LHCN-M2 (cell line): Measurements from ENCODE around the gene SYT4. TPM values are rescaled to one million over a fixed set of nuclear protein-coding genes. Genes with fewer than 3 reads are reported as not detected.
"Not testable (repeated sequence)": the region's sequence is repeated elsewhere in the genome, so short reads cannot be mapped to it uniquely, and the experiment has no call there.

Experiments used
- DNase-seq: peaks from one replicate; pipeline ENCODE4 v3.0.0-alpha.2; 2012; ENCODE audit warnings: low read depth
- polyA plus RNA-seq: library from polyadenylated mRNA; unstranded; fragments of >200 nt; gene quantifications from one replicate; pipeline ENCODE4 v1.2.1, GENCODE V29; 2012; ENCODE audit warnings: missing spikeins
- total RNA-seq: library from RNA; depleted of rRNA; stranded (reverse); fragments of >200 nt; gene quantifications from 2 replicates; pipeline ENCODE4 v1.2.3, GENCODE V29; 2014; rRNA removed

SYT4 gene
- total RNA-seq: not detected in 2 replicates
- polyA plus RNA-seq: not detected

GRCh38 chr18:43277164-43277600 is at the start of gene SYT4:
TSS of gene SYT4 (minus strand) at chr18:43277490. CDS start at chr18:43277281, 209 bp downstream.
- DNase-seq: peak; percentile 43

DNA sequence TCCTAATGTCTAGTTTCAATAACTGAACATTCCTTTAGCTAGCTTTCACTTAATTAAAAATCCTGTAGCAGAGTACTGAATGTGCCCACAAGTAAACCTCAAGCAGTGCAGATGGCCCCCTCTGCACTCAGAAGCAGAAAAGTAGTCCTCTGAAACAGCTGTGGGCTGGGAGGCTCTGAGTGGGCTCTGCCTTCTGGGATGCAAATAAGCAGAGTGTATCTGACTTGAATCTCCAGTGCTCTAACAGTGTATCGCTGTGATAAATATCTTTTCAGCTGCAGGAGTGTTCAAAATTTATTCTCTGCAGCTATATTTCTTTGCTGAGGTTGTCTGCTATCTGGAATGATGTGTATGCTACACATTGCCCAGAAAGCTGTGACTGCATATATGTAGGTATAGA is 44.8 kb upstream of the SYT4 start:
- no peak for DNase-seq

- DNase-seq: no peak
Measured at GRCh38 chr18:43314941-43315340, 37.7 kb upstream of the SYT4 start.

- DNase-seq: peak; percentile 48
Measured at GRCh38 chr18:43312891-43313290, 35.6 kb upstream of the SYT4 start.

GRCh38 chr18:43310239-43310638 is 32.9 kb upstream of the SYT4 start:
- no peak for DNase-seq

DNA sequence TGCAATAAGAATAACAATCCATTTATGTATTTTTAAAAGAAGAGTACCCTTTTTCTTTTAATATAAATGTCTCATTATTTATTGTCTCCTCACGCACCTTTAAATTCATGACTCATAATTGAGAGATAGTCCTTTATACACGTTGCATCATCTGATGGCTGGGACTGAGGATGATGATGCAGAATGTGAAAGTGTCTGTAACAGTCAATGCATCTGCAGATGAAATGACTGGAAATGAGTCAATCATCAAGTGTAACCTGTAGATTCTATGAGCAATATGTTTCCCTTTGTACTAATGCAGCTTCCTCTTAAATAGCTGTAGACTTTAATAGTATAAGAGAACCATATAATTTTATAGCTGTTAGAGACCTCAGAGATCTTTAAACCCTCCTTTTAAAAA is 26.1 kb upstream of the SYT4 start:
- no peak for DNase-seq

DNA sequence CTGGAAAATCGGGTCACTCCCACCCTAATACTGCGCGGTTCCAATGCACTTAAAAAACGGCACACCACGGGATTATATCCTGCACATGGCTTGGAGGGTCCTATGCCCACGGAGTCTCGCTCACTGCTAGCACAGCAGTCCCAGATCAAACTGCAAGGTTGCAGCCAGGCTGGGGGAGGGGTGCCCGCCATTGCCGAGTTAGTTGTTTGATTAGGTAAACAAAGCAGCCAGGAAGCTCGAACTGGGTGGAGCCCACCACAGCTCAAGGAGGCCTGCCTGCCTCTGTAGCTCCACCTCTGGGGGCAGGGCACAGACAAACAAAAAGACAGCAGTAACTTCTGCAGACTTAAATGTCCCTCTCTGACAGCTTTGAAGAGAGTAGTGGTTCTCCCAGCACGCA is 8.9 kb upstream of the SYT4 start:
- DNase-seq: not testable (repeated sequence)

DNA sequence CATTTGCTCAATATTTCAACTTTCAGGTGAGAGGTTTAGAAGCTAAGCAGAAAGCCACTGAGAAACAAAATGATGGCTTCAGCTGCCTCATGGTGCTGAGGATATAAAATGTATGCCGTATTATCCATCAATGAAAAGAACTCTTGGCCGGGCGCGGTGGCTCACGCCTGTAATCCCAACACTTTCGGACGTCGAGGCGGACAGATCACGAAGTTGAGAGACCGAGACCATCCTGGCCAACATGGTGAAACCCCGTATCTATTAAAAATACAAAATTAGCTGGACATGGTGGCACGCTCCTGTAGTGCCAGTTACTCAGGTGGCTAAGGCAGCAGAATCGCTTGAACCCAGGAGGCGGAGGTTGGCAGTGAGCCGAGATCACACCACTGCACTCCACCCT is 6.0 kb upstream of the SYT4 start:
- DNase-seq: no peak

- peak; percentile 5 for DNase-seq
Measured at GRCh38 chr18:43279015-43279744, 1.9 kb upstream of the SYT4 start.

GRCh38 chr18:43278355-43278754 is 1.1 kb upstream of the SYT4 start:
- no peak for DNase-seq

DNA sequence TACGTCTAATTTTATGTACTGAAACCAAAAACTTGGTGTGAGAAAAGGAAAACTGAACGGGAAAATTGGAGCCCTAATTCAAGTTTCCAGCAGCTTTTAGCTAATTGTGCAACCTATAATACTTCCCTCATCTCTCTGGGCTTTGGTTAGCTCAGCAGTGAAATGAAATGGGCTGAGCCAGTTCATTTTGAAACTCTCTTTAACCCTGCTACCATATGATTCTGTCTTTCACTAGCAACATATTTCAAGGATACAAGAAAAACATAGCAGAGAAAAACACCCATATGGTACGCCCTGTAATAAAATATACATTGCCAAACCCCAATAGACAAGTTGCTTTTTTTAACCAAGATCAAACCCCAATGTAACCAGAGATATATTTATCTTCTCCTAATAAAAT is 799 bp downstream of the SYT4 start:
- DNase-seq: no peak

- DNase-seq: no peak
Measured at GRCh38 chr18:43275546-43275945, 1.7 kb downstream of the SYT4 start.

- no peak for DNase-seq
Measured at GRCh38 chr18:43274526-43274925, 2.8 kb downstream of the SYT4 start.

DNA sequence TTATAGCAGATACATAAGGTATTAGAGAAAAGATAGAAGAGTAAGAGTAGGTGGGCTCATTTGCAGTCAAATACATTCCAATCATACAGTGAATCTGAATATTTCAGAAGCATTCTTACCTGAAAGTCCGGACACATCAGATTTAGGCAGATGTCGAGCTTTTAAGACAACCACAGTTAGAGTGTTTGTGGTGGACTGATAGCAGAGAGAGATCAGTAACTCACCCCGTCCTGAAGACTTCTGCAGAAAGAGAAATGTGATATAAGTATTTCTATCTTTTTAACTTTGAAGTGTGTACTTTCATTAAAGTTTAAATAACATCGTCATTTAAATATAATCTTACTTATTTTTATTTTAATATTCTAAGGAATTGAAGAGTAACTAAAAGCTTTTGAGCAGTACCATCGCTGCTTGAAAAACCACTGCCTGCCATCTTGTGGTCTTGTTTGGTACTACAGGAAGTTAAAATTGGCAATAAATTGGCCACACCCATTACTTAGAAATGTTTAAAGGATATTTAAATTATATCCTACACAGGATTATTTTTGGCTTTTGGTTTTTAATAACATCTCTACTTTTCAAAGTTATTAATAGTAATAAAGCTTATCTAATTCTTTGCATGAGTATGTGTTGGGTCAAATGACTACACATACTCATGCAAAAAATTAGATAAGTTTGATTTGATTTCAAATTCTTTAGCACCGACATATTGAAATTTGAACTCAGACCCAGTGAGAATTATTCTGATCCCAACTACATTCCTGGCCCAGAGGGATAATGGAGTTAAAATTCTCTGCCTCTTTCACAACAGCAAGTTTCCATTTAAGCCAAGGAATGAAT is 5.5 kb downstream of the SYT4 start:
- DNase-seq: peak; percentile 29

GRCh38 chr18:43267818-43268217 is 9.5 kb downstream of the SYT4 start:
- no peak for DNase-seq

GRCh38 chr18:43265465-43265864 is 11.8 kb downstream of the SYT4 start:
- DNase-seq: no peak

- DNase-seq: no peak
Measured at GRCh38 chr18:43248610-43249249, 28.6 kb downstream of the SYT4 start.

- no peak for DNase-seq
Measured at GRCh38 chr18:43247944-43248343, 29.3 kb downstream of the SYT4 start.

DNA sequence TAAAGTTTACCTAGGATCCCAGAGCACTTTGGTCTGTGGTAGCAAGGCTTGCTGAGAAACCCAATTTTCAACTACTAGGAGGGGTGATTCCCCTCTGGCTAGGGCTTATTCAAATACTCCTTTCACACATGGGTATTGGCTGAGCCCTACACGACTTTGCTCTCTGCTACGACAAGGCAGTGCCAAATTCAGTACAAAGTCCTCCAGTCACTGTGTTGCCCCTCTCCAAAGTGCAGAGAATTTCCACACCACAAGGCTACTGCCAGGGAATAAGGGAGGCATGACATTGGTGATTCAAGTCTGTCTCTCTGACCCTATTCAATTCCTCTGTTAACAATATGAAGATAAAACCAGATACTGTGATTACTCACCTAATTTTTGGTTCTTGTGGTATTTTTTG is 38.9 kb downstream of the SYT4 start:
- no peak for DNase-seq

GRCh38 chr18:43236921-43237320 is 40.4 kb downstream of the SYT4 start:
- DNase-seq: no peak

GRCh38 chr18:43234889-43235288 is 42.4 kb downstream of the SYT4 start:
- DNase-seq: no peak

DNA sequence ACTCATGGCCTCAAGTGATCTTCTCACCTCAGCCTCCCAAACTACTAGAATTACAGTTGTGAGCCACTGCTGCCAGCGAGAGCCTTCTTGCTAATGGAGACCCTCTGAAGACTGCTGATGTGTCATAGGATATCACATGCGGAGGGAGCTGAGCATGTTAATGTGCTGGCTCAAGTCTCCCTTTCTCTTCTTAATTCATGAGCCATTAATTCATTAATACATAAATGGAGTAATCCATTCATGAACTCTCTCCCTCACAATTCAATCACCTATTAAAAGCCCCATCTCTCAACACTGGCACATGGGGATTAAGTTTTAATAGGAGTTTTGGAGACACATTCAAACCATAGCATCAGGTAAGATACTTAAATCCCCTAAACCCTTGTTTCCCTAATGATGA is 54.8 kb downstream of the SYT4 start:
- no peak for DNase-seq
